Measurements from ENCODE around the gene HOXD11.

The HOXD11 gene

DNA sequence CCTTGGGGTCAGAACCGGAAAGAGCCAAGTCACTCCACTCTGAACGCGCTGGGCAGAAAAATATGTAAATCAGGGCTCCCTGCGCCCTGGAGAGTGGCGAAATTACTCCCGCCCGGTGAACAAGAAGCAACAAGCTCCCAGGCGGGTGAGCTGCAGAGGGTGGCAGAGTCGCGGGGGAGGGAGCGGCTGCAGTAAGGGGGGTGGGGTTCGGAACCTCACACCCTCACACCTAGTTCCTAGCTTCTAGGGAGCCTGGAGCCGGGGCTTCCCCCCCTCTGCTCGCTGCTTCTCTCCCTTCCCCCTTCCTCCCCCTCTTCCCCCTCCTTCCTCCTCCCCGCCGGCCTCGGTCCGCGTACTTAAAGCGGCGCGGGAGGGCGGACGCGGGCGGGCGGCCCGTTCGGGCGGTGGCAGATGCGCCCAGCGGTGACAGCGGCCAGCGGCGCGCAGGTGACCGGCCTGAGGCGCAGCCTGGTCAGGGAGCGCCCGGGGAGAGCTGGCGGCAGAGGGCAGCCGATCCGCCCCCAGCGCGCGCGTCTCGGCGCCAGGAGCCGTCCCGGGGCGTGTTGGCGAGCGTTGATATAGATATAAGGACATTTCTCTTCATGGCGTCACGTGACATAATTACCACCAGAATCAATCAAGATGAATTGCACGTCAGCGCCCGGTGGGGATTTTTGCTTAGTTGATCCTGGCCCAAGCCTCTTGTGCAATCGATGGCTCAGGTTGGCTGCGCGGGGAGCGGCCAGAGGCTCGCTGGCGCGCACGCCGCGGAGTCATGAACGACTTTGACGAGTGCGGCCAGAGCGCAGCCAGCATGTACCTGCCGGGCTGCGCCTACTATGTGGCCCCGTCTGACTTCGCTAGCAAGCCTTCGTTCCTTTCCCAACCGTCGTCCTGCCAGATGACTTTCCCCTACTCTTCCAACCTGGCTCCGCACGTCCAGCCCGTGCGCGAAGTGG, at the start of gene HOXD11:
Gene HOXD11, plus strand, starts transcription at position 700 of the 959 bp plus-strand sequence. Its CDS starts 76 bp downstream, at position 776.
- DNase-seq, result no peak

DNA sequence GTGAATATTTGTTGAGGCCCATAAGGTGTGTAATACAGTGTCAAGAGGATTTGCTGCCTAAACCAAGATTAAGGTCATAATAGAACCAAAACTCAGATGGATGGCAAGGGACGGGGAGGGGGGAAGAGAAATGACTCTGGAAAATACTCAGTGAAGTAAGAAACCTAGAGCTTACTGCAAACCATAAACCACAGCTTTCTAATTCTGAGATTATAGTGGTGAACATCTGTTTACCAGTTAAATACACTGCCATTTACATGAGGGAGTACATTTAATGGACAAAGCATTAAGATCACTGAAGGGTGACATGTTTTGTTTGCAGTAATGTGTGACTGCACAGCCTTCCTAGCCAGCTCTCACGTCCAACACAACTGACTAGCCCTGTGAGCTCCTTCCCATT, 43.1 kb upstream of the HOXD11 start:
- DNase-seq, result no peak

DNA sequence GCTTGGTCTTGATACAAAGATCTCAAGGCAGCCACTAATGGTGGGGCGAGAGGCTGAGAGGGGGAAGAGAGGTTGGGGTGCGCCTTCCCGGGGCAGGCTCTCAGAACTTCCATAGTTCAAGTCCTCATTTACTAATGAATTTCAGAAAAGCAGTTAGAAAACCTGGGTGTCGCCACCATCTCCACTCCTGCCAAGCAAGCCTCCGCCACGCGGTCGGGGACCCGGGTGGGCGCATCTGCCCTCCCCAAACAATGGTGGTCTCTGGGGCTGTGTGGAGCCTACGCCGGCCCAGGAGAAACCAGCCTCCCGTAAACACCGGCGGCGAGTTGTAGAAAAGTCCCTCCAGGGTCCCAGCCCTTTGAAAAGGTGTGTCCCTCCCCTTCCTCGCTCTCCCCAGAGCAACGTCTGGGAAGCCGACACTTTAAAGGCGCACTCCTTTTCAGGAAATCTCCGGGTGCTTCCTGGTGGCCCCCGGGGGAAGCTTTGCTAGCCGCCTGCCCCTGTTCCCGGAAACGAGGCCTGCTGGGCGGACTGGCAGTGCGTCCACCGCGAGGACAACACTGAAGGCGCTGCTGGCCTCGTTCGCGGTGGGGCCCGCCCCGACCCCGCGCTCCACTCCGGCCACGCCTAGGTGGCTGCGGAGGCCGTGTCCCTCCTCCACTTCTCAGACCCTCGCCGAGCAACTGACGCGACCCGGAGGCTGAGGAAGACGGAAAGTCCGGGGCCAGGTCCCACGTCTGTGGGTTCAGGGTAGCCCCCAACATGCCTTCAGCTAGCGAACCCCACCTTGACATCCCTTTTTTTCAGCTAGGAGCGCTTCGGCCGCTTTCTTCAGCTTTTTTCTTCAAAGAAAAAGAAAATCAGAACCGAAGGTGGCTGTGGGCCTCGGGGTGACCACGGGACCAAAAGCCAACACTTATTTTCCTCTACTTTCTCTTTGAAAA, 40.2 kb upstream of the HOXD11 start:
- no peak for DNase-seq

DNA sequence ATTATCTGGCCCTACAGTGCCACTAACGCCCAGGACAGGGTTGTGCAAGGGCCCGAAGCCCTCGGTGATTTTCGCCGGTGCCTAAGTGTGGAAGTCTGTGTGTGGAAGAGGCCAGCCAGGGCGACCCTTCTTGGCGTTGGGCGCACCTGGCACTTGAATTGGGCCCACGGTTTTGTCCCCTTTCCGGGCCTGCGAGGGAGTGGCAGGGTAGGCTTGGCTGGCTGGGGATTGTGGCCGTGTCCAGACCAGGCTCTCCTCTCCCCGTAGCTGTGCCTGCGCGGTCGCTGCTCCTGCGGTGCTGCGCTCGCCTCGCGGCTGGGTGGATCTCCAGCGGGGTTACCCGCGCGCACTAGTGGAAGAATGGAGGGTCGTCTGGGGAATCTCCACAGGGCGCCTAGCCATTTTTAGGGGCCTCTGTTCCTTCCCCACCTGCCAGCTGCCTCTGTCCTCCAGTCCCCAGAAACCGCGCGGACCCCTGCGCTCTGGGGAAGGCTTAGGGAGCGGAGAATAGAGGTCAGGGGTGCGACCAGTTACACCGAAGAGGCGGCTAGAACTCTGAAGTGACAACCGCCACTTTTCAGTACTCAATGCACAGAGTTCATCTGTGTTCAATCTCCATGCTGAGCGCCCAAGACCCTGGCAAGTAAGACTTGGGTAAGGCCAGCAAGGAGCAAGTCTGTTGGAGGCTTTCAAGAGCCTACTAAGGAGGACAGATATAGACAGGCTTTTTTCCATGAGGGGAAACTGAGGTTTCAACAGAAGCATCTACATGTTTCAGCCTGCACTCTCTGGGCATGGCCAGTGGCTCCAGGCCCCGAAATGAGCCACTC, 39.3 kb upstream of the HOXD11 start:
- DNase-seq, result no peak

DNA sequence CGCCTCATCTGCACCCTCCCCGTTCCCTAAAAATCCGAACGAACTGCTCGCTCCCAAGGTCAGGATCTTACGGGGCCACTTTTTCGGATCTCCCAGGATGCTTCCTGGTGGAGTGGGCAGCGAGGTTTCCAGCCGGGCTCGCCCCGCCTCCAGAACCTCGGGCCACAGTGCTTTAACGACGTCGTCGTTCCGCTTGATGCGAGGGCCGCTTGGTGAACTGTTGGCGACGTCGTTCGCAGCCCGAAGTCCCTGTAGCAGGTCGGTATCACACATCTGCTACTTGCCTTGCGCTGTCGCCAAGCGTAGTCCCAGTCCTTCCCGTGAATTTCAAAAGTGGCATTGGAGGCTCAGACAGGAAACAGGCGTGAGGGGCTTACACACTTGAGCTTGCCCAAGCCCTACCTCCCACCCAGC, 38.7 kb upstream of the HOXD11 start:
- no peak for DNase-seq

DNA sequence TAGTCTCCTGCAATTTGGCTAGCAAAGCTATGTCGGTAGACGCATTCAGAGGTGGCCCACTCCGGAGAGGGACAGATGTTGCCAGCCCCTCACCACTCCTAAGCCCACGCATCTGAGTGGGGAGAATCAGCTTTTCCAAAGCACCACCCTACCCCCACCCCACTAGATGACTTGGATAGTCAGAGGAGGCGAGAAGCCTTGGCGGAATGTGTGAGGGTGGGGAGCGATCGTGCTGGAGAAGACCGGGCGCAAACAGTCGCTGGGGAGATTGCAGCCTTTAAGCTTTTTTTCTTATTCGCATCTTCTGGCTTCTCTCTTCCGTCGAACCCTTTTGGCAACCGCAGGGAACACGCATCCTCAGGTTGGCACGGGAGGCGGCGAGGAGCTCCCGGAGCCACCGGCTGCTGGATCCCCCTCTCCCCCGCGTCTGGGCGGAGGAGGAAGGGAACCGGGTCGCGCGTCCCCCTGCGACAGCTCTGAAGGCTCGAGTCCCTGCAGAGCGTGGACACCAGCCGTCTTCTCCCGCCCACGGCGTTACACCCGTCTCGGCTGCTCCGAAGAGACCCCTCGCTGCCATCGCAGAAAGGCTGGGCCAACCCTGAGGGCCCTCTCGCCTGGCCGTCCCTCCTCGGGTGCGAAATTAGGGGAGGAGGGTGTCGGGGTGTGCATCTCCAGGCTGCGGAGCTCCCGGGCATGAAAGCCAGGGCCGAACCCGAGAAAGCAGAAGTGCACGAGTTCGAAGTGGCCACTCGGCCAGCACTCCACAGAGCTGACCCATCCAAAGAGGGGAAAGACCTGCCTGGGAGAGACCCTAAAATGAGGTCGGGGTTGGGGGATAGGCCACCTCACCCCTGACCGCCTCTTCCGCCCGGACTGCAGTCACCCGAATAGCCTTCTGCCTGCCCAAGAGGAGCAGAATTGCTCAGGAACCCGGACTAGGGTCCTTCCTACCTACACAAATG, 35.5 kb upstream of the HOXD11 start:
- DNase-seq, result no peak

DNA sequence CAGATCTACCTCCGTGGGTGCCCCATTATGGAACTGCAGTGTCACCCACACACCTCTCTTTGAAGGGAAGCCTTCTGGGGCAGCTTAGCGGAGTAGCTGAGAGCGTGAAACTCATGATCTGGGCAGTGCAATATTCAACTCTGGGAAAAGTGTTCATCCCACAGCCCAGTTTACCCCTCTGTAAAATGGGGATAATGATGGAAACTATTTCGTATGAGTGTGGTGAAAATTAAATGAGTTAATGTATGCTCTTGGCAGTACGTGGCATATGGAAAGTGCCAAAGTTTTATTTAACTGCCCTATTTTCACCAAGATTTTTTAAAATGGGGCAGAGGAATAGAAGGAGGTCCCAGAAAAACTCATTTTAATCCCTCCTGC, 34.8 kb upstream of the HOXD11 start:
- DNase-seq, result no peak

DNA sequence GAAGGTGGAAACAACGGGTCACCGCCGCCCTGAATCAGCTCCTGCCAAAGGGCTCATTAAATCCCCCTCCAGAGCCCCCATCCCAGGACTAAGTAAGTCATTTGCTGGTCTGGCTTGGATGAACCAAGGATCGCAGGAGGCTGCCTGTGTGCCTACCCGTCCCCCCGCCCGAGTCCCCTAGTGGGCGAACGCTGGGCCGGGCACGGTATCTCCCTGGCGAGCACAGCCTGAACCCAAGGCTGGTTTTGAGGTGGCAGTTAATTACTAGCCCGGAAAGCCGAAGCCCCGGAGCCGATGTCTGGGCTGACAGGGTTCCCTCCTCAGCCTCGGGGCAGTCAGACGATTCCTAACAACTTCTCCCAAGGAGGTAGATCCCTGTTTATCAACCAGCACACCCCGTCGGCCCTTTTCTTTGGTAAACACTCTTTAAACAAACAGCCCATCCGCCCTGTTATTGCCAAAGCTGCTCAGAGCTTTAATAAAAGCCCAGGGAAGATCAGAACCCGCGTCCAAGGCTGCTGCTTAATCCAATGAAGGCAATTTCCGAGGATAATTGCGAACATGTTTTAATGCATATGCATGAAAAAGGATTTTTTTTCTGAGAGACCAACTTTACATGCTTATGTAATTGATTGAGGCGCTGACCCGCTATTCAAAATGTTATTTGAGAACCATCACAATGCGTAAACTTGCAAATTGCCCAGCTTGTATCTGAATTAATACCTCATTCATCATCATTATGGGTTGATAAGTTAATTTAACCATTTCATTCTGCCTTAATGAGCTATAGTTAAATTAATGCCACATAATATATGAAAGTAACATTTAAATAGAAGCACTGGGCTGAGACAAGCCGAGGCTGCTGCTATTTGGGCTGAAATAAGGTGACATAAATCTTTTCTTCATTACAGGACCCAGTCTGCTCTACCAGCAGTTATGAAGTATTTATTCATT, 33.9 kb upstream of the HOXD11 start:
- no peak for DNase-seq

DNA sequence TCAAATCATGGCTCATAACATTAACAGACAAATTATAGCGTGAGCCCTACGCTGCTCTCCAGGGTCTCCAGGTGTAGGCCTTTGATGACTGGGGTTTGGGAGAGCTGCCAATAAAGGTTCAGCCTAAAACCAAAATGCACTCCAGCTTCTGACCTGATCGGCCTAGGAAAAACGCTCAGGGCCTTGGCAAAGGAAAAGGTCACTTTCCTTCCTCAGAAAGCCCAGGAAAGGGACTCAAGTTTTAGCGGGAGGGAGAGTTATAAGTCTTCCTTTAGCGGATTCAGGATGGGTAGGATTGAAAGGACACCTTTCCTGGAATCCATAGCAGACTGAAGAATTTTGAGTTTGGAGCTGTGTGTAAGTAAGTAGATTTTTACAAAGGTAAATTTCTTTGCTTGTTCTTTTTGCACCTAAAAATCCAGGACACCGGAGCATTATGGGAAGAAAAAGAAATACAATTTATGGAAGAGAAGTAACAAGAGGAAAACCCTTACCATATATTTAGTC, 32.1 kb upstream of the HOXD11 start:
- no peak for DNase-seq

DNA sequence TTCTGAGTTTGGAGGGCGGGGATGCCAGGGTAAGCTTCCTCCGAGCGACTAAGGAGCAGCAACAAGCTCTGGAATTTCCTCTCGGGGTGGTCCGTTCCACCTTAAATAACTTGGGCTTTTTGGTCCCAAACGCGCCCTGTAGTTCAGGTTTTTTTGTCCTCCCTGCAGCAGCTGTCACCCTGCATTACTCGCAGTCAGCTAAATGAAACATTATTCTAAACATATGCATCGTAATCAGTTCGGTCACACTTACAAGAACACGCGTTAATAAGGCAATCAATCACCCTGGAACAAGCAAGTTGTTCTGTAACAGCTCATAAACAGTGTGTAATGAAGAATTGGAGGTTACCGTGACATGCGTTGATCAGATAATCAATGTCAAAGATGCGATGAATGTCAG, 31.6 kb upstream of the HOXD11 start:
- no peak for DNase-seq

DNA sequence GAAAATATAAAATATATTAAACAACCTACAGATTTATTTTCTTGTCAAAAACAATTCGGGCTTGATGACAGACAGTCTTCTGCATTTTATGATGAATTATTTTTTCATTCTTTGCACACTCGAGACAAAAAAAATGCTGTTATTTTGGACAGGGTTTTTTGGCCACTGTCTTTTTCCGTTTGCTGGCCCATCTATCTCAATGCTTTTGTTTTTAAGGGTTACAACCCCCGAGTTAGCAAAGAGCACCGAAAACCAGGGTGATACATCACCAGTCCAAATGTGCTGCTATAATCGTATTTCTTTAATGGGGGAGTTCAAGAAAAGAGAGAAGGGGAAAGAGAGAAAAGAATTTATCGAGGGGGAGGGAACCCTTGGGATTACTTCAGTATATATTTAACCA, 31.0 kb upstream of the HOXD11 start:
- DNase-seq, result no peak

DNA sequence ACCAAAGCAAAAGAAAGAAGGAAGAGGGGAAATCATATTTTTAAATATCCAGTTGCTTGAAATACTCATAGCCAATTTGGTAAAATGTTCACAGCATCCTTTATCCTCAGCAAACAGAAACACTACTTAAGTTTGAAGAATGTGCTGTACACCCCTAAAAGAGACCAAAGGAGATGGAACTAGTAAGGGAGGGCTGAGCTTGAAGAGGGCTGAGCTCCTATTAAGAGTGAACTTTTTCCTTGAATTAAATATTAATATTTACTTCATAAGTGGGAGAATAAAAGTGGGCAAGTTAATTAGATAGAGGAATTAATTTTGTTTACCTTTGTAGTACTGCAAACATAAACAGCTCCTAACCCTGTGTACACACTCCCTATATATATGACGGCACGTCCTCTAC, 30.3 kb upstream of the HOXD11 start:
- DNase-seq, result no peak

DNA sequence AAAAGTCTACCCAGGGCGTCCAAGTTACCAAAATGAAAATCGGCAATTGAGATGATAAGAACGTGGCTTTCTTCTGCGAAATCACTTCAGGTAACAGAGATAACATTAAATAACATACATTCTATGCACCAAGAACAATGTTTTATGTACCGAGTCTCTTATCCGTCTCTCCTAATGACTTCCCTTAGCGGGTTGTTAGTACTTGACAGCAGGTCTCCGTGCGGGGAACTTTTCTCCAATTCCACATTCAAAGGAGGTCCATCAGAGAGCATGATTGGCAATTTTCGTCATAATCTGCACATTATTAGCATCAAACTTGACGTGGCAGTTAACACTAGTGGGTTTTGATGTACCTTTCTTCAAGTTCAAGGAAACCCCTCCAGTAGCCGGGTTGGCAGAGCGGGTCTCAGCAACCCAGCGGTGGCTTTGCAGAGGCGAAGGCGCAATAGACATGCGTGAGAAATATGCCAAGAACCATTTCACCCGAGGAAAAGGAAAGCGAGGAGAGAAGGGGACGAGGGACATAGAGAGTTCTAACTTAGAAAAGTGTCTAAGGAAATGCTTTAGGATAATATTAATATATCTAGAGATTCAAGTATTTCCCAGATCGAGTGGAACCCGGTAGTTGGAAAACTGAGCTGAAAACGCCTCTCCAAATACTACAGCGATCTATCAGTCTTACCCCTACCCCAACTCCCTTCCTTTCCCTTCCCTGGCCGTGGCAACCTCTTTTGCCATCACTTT, 28.4 kb upstream of the HOXD11 start:
- no peak for DNase-seq

DNA sequence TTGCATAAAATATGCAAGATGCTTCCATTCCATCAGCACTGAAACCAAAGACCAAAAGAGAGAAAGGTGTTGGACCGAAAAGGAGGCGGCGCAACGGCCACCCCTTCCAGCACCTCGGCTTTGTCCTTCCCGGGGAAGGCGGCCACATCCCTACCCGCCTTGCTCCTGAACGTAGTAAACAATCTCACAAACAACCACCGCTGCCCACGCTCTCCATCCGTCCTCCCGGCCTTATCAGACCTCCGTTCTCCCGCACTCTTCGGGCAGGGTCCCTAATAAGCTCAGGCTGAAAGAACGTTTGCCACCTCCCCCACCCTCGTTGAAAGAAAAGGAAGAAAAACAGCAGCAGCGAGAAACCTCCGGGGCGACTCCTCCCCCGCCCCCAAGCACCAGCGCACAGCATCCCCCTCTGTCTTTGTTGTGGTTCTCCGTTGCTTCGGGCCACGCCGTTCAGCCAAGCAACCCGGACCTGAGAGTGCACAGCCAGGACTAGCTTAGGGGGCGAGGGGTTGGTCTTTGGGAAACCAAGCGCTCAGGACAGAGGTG, 27.7 kb upstream of the HOXD11 start:
- DNase-seq, result no peak

DNA sequence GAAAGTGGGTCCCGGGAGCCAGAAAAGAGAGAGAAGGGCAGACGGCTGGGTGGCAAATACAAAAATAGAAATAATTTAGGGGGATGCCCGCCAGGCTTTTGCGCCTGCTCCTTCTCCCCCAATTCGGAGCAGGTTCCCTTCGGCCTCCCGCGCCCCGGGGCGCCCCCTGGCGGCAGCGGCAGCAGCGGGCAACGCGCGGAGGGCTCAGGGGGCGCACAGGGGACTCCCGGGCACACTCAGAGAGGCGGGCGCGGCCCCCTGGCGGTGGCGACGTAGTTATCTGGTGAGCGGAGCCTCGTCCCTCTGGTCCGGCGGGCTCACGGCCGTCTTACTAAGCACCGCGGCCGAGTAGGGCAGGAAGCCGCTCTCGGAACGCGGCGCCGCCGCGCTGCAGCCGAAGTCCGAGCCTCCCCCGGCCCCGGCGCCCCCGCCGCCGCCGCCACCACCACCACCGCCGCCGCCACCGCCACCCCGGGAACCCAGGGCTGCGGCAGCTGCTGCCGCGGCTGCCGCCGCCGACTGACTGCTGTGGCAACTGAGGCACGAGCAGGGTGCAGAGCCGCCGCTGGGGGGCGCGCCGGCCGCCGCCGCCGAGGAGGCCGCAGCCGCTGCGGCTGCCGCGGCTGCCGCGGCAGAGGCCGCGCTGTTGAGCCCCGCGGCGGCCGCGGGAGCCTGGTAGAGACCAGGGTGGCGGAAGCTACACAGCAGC, 27.1 kb upstream of the HOXD11 start:
- DNase-seq, result no peak

DNA sequence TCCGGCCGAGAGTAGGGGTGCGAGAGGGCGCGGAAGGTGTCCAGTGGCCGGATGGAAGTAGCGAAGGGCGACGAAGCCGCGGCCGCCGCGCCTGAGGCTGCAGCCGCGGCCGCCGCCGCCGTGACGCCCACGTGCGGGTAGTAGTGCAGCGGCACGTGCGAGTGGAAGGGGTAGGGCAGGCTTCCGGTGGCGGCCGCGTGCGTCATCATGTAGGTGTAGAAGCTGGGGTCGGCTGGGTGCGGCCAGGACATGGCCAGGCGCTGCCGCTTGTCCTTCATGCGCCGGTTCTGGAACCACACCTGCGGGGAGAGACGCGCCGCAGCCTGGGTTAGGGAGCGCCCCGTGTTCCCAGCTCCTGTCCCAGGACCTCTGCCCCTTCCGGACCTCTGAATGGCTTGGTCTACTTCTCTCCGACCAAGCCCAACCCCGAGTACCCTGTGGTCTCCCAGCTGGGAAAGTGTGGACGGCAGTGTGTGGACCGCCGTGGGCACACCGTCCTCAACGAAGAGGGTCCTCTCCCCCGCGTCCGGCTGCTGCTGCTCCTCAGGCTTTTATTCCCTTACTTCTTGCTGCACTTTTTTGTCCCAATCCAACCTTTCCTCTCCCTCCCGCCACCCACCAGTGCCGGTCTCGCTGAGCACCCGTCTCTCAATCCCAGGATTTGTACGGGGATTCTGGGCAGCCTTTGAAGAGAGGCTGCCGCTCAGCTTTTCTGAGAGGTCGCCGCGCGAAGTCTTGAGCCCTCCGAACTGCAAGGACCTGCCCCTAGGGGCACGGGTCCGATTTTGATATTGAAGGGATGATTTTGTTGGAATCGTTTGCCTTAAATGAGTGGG, 26.3 kb upstream of the HOXD11 start:
- DNase-seq, result no peak

Measured in anterior cingulate cortex (tissue), 58 donors.